ENCODE measurements around the gene VAMP4.
A peak's percentile ranks its signal among the peaks of the same experiment; 100 is the strongest.

The VAMP4 gene, protein sequence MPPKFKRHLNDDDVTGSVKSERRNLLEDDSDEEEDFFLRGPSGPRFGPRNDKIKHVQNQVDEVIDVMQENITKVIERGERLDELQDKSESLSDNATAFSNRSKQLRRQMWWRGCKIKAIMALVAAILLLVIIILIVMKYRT

DNA sequence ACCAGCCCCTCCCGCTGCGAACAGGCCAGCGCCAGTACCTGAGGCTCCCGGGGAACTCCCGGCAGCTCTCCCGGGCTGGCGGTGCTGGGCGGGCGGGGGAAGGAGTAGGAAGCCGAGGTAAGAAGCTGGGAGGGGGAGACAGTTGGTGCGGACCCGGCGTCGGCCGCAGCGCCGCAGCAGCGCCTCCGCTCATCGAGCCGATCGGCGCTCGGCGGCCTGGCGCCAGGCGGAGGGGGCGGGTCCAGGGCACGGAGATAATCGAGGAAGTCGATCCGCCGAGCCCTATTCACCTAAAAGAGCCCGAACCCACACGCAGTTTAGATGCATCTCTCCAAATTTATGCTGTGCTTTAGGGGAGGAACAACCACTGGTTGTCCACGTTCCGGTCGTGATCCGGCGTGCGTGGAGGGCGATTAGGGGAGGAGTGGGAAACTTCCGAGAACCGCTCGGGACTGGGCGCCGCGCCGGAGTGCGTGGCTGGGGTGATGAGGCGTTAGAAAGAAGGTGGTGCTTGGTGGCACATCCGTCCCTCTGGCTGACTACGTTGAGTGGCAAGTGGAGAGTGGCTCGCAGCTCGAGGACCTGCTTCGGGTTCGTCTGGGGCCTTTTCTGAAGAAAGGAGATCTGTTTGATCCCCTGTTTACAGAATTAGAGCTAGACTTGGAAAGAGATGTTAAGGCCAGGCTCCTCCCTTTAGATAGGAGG, at the start of gene VAMP4:
VAMP4 (minus strand) TSS at position 194 of the 705 bp plus-strand sequence. CDS start 3,651 bp downstream, outside the sequence.
- peak; percentile 81 for DNase-seq

DNA sequence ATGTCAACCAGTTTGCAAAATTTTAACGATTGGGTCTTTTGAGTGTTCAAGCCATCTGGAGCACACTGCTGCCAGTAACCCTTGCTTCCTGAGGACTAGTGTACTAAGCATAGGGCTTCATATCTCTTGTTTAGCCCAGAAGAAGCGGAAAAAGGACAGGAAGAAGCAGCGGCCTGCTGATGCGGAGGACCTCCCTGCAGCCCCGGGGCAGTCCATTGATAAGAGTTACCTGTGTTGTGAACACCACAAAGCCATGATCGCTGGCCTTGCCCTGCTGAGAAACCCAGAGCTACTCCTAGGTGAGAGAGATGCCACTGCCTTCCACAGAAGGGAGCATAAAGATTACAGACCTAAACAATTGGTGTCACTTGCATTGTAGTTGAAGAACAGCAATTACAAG, 48.5 kb upstream of the VAMP4 start:
- no peak for DNase-seq

DNA sequence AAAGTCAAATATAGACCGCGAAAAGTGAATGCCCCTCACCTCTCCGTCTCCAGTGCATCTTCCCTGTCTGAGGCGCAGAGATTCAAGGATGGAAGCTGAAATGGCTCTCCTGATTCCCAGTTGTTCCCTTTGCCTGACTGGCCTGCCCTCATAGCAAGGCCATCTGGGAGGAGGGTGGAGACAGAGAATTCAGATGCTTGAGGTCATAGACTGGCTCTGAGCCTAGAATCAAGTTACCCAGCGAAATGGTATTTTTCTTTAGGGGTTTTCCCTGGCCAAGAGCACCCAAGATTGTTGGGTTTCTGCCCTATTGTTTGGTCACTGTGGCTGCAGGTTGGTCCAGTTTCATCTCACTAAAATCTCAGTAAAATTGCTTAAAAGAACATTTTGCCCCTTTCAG, 46.8 kb upstream of the VAMP4 start:
- DNase-seq, result no peak

DNA sequence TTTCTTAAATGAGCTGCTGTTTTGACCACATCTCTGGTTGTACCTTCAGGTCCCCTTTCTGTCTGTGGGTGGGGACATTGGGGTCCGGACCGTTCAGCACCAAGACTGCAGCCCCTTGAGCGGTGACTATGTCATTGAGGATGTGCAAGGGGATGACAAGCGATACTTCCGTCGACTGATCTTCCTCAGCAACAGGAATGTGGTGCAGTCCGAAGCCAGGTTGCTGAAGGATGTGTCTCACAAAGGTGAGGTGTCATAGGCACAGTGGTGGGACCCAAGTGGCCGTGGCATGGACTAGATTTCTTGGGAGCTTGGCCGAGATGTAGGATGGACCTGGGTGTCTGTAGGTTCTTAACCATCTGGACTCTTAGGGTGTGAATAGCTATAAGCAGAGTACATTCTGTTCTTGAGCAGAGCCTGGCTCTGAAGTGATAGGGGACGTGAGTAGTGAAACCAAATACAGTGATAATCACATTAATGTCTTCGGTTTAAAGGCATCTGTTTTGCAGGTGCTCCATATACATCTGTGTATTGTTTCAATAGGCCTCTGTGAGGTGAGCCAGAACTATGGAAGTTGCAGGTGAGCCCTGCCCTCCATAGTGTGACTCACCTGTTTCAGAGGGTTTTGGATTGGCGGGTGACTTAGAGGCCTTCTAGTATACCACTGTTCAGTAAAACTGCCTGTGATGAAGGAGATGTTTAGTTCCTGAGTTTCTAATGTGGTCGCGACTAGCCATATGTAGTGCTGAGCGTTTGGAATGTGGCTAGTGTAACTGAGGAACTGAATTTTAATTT, 46.0 kb upstream of the VAMP4 start:
- DNase-seq, result no peak

DNA sequence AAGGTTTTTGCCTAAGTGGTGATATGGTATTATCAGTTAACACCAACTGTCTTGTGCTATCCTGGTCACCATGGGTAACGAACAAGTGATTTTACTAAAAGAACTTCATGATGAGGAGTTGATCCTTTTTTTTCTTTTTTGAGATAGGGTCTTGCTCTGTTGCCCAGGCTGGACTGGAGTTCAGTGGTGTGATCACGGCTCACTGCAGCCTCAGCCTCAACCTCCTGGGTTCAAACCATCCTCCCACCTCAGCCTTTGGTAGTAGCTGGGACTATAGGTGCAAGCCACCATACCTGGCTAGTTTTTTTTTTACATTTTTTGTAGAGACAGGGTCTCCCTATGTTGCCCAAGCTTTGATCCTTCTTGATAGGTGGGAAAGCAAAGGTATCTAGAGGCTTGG, 44.7 kb upstream of the VAMP4 start:
- DNase-seq, result no peak

DNA sequence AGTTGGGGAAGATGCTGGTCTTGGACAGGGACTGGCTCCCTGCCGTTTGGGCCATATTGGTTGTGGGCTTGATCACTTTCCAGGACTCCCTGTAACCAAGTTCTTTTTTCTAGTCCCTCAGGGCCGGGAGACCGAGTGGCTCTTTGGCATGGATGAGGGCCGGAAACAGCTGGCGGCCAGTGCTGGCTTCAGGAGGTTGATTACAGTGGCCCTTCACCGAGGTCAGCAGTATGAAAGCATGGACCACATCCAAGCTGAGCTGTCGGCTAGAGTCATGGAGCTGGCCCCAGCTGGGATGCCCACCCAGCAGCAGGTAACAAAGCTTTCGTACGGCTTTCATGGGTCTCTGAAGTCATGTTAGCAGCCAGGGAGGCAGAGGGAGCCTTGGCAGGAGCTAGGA, 43.9 kb upstream of the VAMP4 start:
- no peak for DNase-seq

DNA sequence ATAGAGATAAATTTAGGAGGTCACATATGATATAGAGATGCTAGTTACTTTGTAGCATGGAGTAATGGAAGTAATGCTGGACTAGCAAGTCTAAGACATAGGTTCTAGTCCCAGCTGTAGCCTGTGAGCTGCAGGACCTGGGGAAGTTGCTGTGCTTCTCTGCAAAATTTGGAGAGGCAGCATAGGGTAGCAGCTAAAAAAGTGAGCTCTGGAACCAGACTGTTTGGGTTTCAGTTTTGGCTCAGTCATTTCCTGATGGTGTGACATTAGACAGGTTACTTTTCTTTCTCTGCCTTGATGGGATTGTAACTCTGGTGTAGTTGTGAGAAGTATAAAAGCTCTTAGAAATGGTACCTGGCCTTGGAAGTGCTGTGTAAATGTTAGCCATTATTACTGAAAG, 42.9 kb upstream of the VAMP4 start:
- no peak for DNase-seq

DNA sequence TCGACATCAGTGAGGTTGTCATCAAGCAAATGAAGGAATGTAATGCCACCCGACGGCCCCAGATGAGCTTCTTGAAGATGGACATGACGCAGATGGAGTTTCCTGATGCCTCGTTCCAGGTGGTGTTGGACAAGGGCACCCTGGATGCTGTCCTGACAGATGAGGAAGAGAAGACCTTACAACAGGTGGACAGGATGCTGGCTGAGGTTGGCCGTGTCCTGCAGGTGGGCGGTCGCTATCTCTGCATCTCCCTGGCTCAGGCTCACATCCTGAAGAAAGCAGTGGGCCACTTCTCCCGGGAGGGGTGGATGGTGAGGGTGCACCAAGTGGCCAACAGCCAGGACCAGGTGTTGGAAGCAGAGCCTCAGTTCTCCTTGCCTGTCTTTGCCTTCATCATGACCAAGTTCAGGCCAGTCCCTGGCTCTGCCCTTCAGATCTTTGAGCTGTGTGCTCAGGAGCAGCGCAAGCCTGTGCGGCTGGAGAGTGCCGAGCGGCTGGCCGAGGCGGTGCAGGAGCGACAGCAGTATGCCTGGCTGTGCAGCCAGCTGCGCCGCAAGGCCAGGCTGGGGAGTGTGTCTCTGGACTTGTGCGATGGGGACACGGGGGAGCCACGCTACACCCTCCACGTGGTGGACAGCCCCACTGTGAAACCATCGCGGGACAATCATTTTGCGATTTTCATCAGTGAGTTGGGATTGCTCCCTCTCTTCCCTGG, 42.1 kb upstream of the VAMP4 start:
- DNase-seq, result no peak

DNA sequence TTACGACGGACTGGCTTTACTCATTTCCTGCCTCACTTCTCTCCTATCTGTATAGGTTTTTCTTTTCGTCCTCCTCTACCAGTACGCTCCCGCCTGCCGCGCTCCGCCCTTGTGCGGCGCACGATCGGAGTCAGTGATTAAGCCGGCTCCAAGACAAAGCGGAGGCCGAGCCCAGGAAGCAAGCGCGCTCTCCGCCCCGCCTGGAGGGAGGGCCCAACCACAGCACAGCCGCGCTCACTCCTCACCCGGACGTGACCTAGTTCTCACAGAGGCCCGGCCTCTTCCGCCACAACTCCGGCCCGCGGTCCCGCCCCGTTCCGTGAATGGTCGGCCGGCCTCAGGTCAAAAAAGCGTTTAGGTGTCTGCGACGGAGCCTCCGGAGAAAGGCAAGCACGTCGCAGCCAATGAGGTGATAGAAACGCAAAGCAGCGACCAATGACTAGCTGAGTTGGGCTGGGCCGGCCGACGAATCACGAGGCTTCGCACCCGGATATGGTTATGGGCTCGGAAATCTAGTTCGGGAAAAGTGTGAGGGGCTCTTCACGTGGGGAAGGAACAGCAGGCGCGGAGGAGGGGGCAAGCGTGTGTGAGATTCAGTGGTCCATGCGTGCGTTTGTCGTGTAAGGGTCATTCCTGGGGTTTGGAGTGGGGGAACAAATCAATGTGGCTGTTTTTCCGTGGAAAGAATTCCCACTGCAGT, 39.5 kb upstream of the VAMP4 start, which contains the start of gene METTL13:
METTL13 (plus strand) TSS at position 485 of the 700 bp plus-strand sequence. CDS start 308 bp downstream, outside the sequence.
- peak; percentile 99 for DNase-seq

DNA sequence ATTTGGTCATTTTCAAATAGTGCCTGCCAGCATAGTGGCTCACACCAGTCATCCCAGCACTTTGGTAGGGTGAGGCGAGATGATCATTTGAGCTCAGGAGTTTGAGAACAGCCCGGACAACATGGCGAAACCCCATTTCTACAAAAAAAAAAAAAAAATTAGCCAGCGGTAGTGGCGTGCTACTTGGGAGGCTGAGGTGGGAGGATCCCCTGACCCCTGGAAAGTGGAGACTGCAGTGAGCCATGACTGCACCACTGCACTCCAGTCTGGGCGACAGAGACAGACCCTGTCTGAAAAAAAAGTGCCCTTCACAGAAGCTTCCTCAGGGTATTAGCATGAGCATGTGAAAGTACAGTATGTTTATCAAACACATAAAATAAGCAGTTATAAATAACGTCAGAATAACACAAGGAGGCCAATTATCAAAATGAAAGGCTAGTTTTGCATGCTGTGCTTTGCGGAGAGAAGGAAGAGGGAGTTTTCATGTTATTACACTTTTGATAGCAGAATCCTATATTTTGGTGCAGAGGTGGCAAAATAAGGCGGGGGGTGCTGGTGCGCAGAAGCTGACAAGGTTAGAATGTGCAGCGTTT, 38.8 kb upstream of the VAMP4 start:
- no peak for DNase-seq

DNA sequence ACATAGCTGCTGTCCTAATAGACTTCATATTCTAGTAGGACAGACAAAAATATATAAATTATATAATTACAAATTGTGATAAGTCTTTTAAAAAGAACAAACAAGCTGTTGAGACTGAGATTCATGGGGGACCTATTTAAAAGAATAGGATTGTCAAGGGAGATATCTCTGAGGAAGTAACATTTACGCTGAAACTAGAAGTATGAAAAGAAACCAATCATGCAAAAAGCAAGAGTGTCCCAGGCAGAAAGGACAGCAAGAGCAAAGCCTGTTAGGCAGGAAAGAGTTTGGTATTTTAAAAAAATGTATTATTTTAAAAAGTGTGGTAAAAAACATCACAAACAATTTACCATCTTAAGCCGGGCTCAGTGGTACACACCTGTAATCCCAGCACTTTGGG, 30.4 kb upstream of the VAMP4 start:
- DNase-seq, result no peak

DNA sequence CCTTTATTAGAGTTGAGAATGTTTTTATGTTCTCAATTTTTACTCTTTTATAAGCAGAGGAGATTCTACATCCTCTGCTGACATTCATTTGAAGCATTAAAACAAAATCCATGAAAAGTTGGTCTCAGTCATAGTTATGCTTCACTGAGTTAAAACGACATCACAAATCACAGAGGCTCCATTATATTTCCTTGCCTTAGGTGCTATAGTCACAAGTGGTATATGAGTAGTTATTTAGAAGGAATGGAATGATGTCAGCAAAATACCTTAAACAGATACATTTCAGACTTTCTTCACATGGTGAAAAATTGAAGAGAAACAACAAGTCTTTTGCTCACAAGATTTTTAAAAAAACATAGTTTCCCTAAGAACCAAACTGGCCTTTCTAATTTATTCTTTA, 27.9 kb upstream of the VAMP4 start:
- DNase-seq, result no peak

DNA sequence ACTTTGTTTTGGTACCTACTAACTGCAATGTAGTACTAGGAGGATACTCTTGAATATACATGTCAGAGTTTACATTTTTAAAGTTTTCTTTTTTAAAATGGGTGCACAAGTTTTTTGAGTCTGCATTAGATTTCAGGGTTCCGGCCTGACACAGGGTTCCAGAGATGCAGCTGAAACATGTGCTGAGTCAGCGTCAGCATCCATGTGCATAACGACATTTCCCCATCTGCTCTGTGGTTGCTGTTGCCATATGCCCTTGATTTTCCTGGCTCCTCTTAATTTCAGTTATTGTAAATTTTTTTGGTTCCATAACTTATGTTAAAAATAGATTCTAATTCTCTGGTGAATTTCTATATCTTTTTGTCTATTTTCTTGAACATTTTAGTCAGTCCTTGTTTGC, 27.3 kb upstream of the VAMP4 start:
- no peak for DNase-seq

DNA sequence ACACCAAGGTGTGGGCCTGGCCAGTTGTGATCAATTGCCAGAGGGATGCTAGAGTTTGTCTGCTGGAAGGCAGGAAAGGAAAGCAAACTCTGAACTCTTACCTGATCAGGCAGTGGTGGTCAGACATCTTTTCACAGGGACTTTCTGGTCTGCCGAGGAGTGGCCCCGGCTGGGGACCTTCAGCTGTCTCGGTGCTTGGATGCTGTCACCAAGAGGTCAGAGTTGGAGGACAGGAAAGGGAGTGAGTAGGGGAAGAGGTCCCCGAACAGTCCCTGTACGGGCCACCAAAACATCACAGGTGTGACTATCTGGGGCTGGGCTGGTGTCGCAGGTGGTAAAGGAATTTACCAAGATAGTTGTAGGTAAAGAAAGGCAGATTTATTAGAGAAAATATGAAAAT, 21.9 kb upstream of the VAMP4 start:
- DNase-seq, result no peak

DNA sequence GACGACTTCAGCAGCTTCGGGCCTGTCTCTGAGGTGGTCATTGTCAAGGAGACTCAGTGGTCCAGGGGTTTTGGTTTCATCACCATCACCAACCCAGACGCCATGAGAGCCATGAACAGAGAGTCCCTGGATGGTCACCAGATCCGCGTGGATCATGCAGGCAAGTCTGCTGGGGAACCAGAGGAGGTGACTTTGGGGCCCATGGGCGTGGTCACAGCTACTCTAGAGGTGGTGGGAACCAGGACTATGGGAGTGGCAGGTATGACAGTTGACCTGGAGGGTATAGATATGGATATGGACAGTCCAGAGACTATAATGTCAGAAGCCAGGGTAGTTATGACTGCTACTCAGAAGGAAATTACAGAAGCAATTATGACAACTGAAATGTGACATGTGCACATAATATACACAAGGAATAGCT, 20.3 kb upstream of the VAMP4 start:
- no peak for DNase-seq

DNA sequence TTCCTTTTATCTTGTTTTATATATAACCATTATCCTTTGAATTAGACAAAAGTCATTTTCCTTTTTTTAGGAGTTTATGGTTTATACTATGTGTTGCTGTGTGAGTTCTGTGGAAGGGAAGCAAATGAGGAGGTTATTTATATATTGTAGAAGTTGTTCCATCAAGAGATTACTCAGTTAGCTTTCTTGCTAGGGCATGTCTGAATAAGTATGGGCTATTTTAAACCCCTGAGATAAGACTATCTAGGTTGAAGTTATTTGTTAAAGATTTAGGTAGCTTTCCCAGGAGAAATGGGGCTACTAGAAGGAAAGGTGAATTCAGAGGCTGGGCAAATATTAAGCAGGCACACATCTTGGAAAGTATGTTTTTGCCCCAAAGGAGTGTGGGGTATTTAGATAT, 16.1 kb upstream of the VAMP4 start:
- no peak for DNase-seq

DNA sequence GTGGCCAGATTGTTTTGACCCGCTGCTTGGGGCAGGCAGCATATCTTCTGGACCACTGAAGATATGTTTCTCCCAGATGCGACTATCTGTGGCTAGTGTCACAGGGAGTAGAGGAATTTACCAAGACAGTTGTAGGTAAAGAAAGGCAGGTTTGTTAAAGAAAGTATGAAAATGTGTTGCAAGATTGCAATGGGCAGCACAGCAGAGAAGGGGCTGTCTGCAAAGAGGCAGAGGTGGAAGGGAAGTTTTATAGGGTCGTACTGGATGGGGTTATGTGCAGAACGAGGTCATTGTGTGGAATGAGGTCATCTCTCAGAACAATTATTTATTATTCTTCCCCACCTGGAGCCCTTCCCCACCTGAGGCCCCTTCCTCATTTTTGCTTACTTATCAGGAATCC, 15.0 kb upstream of the VAMP4 start:
- DNase-seq, result no peak

DNA sequence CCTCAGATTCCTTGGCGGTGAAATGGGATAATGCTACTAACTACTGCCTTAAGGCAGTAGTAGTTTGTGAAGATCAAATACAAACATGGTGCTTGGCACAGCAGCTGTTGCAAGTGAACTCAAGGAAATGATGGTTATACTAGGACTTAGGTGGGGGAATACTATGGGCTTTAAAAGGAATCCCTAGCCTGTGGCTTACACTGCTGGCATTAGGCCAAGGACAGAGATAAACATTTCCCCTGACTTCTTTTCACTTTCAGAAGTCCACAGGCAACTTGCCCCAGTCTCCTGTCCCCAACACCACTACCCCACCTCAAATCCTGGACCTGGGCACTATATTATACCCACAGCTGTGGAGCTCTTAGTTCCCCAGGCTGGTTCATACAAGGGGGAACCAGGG, 13.1 kb upstream of the VAMP4 start:
- DNase-seq, result no peak

DNA sequence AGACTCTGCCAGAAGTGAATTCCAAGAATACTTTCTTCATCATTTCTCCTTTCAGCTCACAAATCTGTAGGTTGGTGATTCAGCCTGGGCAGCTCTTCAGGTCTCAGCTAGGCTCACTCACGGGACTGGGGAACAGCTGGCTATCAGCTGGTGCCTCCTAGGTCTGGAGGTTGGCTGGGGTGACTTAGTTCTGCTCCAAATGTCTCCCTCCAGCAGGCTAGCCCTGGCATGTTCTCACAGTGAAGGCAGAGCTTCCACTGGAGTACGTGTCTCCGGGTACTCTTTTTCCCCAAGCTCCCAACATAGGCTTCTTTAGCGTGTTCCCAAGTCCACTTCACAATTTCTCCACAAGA, 12.5 kb upstream of the VAMP4 start:
- no peak for DNase-seq

DNA sequence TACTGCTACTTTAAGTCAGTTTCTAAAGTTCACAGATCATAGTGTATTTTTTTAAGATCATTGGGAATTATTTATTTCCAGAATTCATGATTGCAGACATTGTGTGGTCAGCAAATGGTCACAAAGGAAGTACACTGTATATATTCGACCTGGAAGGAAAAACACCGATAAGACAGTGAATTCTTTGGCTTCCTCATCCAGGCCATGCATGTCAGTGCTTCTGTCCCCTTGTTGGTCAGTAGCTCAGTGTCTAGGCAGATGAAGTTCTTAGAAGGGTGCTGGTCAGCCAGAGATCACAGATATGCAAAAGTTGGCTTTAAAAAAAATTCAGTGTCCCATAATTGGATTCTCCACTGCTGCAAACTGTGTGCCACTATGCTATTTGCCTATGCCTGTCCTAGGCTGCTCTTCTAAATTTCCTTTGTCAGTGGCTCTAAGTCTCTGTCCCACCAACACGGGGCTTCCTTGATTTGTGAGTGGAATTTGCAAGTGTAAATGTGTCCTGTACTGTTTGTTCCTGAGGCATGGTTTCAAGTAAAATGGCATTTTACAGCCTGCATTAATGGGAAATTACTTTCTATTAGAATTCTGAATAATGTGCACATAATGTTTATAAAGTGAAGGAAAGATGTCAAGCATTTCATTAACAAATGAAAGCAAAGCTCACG, 12.0 kb upstream of the VAMP4 start:
- DNase-seq, result no peak

DNA sequence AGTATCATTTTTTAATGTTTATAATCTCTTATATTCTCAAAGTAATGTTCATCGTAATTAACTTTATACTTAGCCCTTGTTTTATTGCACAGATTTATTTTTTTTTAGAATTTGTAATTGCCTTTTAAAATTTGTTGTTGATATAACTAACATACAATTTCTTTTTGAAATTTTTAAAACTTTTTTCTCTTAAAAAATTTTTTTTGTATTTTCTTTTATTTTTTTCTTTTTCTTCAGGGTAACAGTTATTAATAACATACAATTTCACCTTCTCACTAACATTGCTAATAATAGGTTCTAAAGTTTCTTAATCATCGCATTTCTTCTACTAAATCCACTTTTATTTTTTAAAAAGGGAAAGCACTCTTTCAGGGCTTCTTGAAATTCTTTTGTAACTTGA, 11.3 kb upstream of the VAMP4 start:
- no peak for DNase-seq

DNA sequence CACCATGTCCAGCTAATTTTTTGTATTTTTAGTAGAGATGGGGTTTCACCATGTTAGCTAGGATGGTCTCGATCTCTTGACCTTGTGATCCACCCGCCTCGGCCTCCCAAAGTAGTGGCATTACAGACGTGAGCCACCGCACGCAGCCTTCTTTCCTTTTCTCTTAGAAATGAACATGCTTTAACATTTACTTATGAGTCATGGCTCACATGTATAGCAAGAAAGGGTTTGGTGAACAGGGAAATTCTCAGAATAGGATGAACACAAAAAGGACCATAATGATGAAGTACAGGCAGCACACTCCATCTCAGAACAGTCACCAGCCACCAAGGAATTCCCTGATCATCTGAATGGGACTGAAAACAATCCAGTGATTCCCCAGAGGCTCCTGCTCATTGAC, 9.4 kb upstream of the VAMP4 start:
- DNase-seq, result no peak
